Measurements from ENCODE around the gene FAM13A.

DNA sequence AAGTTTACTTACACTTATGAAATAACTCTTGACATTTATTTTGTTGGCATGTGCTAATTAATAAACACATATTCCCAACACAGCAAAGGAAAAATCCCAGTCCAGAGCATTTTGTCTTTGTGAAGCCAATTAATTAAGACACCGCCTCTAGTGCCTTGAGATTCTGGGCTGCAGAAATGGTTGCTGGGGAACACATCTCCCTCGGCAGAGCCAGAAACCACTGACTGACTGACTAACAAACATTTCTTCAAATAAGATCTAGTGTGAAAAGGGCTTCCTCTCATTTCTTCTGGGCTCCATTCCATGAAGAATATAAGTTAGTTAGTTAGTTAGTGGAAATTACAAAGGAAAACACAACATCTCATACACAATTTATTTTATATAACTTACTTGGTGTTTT is 331.0 kb downstream of the FAM13A start:
- TF ChIP-seq FOXK2 (IDR thresholded peaks at IDR 0.05) = no peak
- TF ChIP-seq SP1 (IDR thresholded peaks at IDR 0.05) = no peak
- no peak for TF ChIP-seq ARNT (IDR thresholded peaks at IDR 0.05)
- no peak for TF ChIP-seq L3MBTL2 (conservative IDR thresholded peaks at IDR 0.05)

All from HEK293T (cell line).